GM23338 (cell line): ENCODE data around the gene NEK10. TPM values are rescaled to one million over a fixed set of nuclear protein-coding genes. Genes with fewer than 3 reads are reported as not detected.

ENCODE experiments used
- ATAC-seq: fragments of 200-7000 bp; cut with Tn5 transposase; 3 replicates; pipeline ENCODE4 v1.9.1; 2020
- DNase-seq: peaks from one replicate; pipeline ENCODE4 v3.0.0-alpha.2; 2015; ENCODE audit warnings: low spot score
- H2AFZ ChIP-seq: fragments of 200-600 bp; sonication (generic); 2 replicates; pipeline ENCODE4 v1.8.0; 2016; ENCODE audit warnings: antibody characterized with exemption, mild to moderate bottlenecking, moderate library complexity
- H3F3A ChIP-seq: fragments of 200-600 bp; sonication (generic); replicated peaks from 2 replicates; pipeline ENCODE4 v1.8.0; 2017; ENCODE audit warnings: antibody characterized with exemption, mixed run types, low read depth
- H3K27ac ChIP-seq: fragments of 200-600 bp; sonication (generic); 2 replicates; pipeline ENCODE4 v1.6.1; 2016; ENCODE audit warnings: low read depth
- H3K27me3 ChIP-seq: fragments of 200-600 bp; sonication (generic); 2 replicates; pipeline ENCODE4 v1.8.0; 2016; ENCODE audit warnings: mild to moderate bottlenecking, mixed run types, moderate library complexity; ENCODE audit not compliant: insufficient read depth
- H3K36me3 ChIP-seq: fragments of 200-600 bp; sonication (generic); 2 replicates; pipeline ENCODE4 v1.8.0; 2016; ENCODE audit warnings: mild to moderate bottlenecking; ENCODE audit not compliant: insufficient read depth
- H3K4me1 ChIP-seq: fragments of 200-600 bp; sonication (generic); 2 replicates; pipeline ENCODE4 v1.8.0; 2016; ENCODE audit warnings: mild to moderate bottlenecking, moderate library complexity; ENCODE audit not compliant: insufficient read depth
- H3K4me2 ChIP-seq: fragments of 200-600 bp; sonication (generic); 2 replicates; pipeline ENCODE4 v1.7.1; 2017; ENCODE audit warnings: mixed run types
- H3K4me3 ChIP-seq: fragments of 200-600 bp; sonication (generic); 2 replicates; pipeline ENCODE4 v1.6.1; 2016; ENCODE audit warnings: mixed run types
- H3K79me2 ChIP-seq: fragments of 200-600 bp; sonication (generic); replicated peaks from 2 replicates; pipeline ENCODE4 v1.8.0; 2017; ENCODE audit warnings: mild to moderate bottlenecking; ENCODE audit not compliant: insufficient read depth
- H3K9me2 ChIP-seq: fragments of 200-600 bp; sonication (generic); 2 replicates; pipeline ENCODE4 v1.8.0; 2017; ENCODE audit not compliant: insufficient read depth
- H4K20me1 ChIP-seq: fragments of 200-600 bp; sonication (generic); replicated peaks from 2 replicates; pipeline ENCODE4 v1.8.0; 2017; ENCODE audit warnings: mild to moderate bottlenecking; ENCODE audit not compliant: insufficient read depth
- H3K27ac Mint-ChIP-seq: 2 replicates; pipeline ENCODE4 v1.8.0; 2020; ENCODE audit warnings: inconsistent platforms, mild to moderate bottlenecking, moderate library complexity, mixed read lengths
- H3K27me3 Mint-ChIP-seq: 3 replicates; pipeline ENCODE4 v1.8.0; 2022; ENCODE audit warnings: low read depth, mild to moderate bottlenecking, moderate library complexity, mixed read lengths, inconsistent platforms; ENCODE audit not compliant: insufficient read depth, poor library complexity
- H3K36me3 Mint-ChIP-seq: 3 replicates; pipeline ENCODE4 v1.8.0; 2021; ENCODE audit warnings: low read depth, mild to moderate bottlenecking, inconsistent platforms, moderate library complexity, mixed read lengths
- H3K4me1 Mint-ChIP-seq: 3 replicates; pipeline ENCODE4 v1.8.0; 2020; ENCODE audit warnings: mild to moderate bottlenecking, inconsistent platforms, mixed read lengths
- H3K4me3 Mint-ChIP-seq: 3 replicates; pipeline ENCODE4 v1.8.0; 2021; ENCODE audit warnings: moderate library complexity, mild to moderate bottlenecking, inconsistent platforms, mixed read lengths
- H3K9me3 Mint-ChIP-seq: 3 replicates; pipeline ENCODE4 v1.8.0; 2020; ENCODE audit warnings: moderate library complexity, mild to moderate bottlenecking, inconsistent platforms, mixed read lengths
- CREB1 ChIP-seq: fragments of 250-450 bp; sonication (Bioruptor Pico); IDR thresholded peaks from 2 replicates; pipeline ENCODE4 v1.5.0; 2020; ENCODE audit warnings: low read depth, mild to moderate bottlenecking, moderate library complexity
- CTCF ChIP-seq, 2 experiments: fragments of 200-600 bp in 1 of 2; sonication (generic) in 1 of 2; conservative IDR thresholded peaks; 2 replicates each; pipeline versions ENCODE4 v1.5.1 to v1.6.1; 2016 to 2017; ENCODE audit warnings: antibody characterized with exemption in 2 of 2, low read depth in 2 of 2, mild to moderate bottlenecking in 2 of 2, moderate library complexity in 1 of 2
- ETS1 ChIP-seq: IDR thresholded peaks from 2 replicates; pipeline ENCODE4 v1.6.1; 2016; ENCODE audit warnings: antibody characterized with exemption
- EZH2 ChIP-seq: fragments of 200-600 bp; sonication (generic); IDR thresholded peaks from one replicate; pipeline ENCODE4 v1.8.0; 2017; ENCODE audit warnings: antibody characterized with exemption, mild to moderate bottlenecking, low read depth; ENCODE audit not compliant: unreplicated experiment
- EZH2phosphoT487 ChIP-seq: fragments of 200-600 bp; sonication (generic); IDR thresholded peaks from one replicate; pipeline ENCODE4 v1.8.1; 2018; ENCODE audit warnings: antibody characterized with exemption; ENCODE audit not compliant: unreplicated experiment
- JUNB ChIP-seq: IDR thresholded peaks from one replicate; pipeline ENCODE4 v1.6.1; 2016; ENCODE audit warnings: antibody characterized with exemption; ENCODE audit not compliant: unreplicated experiment
- NANOG ChIP-seq: IDR thresholded peaks from 2 replicates; pipeline ENCODE4 v1.6.1; 2016; ENCODE audit warnings: antibody characterized with exemption, borderline replicate concordance
- POLR2AphosphoS5 ChIP-seq: IDR thresholded peaks from 2 replicates; pipeline ENCODE4 v1.6.1; 2016; ENCODE audit warnings: antibody characterized with exemption, low read depth
- REST ChIP-seq: IDR thresholded peaks from one replicate; pipeline ENCODE4 v1.6.1; 2018; ENCODE audit warnings: antibody characterized with exemption; ENCODE audit not compliant: unreplicated experiment
- STAT1 ChIP-seq: IDR thresholded peaks from one replicate; pipeline ENCODE4 v1.6.1; 2016; ENCODE audit warnings: antibody characterized with exemption; ENCODE audit not compliant: unreplicated experiment
- ZNF114 ChIP-seq: fragments of 250-450 bp; sonication (Bioruptor Pico); IDR thresholded peaks from 2 replicates; pipeline ENCODE4 v1.5.0; 2020; ENCODE audit warnings: mild to moderate bottlenecking, moderate library complexity
- ZNF331 ChIP-seq: fragments of 250-450 bp; sonication (Bioruptor Pico); IDR thresholded peaks from 2 replicates; pipeline ENCODE4 v1.5.0; 2020; ENCODE audit warnings: low read depth, mild to moderate bottlenecking, moderate library complexity
- ZNF462 ChIP-seq: fragments of 250-450 bp; sonication (Bioruptor Pico); IDR thresholded peaks from 2 replicates; pipeline ENCODE4 v1.5.0; 2020; ENCODE audit warnings: mild to moderate bottlenecking, moderate library complexity
- polyA plus RNA-seq: library from polyadenylated mRNA; unstranded; fragments of >200 nt; fragmentation: Nextera tagmentation; extraction: Ambion mirVana; gene quantifications from 2 replicates; pipeline ENCODE4 v1.2.1, GENCODE V29; 2016
- total RNA-seq: library from RNA; depleted of rRNA; stranded (reverse); fragments of >200 nt; shearing (Covaris generic); gene quantifications from 2 replicates; pipeline ENCODE4 v1.2.3, GENCODE V29; 2014

Gene NEK10
- total and polyA plus RNA-seq, 2 experiments from 2014 or later = 0.55 to 2.0 TPM

GRCh38 chr3:27366062-27366591, 3.1 kb downstream of the NEK10 start:
- Mint-ChIP-seq H3K9me3 (no peaks in the 10 kb centered on the region; the same call in 2 of the 3 replicates), H3K4me3 (no peak overlapping the region), H3K27ac (no peak overlapping the region), H3K36me3 (no peaks in the 10 kb centered on the region), H3K27me3 (peaks cover 15% of the 10 kb centered on the region), H3K4me1 (peaks cover 8% of the 10 kb centered on the region; the same call in 2 of the 3 replicates)
- H3F3A ChIP-seq = no peaks in the 10 kb centered on the region
- H3K79me2 ChIP-seq = no peaks in the 10 kb centered on the region
- H3K4me1 ChIP-seq = peaks cover 4% of the 10 kb centered on the region; the same call in 1 of the 2 replicates
- DNase-seq (no peak), ATAC-seq (no peak)
- H3K27ac ChIP-seq = no peak overlapping the region
- no peak overlapping the region for H3K4me3 ChIP-seq
- no peaks in the 10 kb centered on the region for H3K36me3 ChIP-seq
- H4K20me1 ChIP-seq = no peaks in the 10 kb centered on the region
- H3K9me2 ChIP-seq = no peaks in the 10 kb centered on the region
- H3K4me2 ChIP-seq = no peak overlapping the region
- TF ChIP-seq POLR2AphosphoS5 = no peak
- no peak for TF ChIP-seq JUNB
- TF ChIP-seq ZNF462 = no peak
- no peak for TF ChIP-seq CREB1
- no peak for TF ChIP-seq CTCF (conservative IDR thresholded peaks at IDR 0.05; ENCODE audit: low read depth in 2 of 2)
- TF ChIP-seq ZNF114 (CRISPR knock-in tag) = no peak
- no peak for TF ChIP-seq ZNF331
- no peak for TF ChIP-seq ETS1
- no peak for TF ChIP-seq NANOG
- TF ChIP-seq EZH2phosphoT487 = no peak
- no peak for TF ChIP-seq STAT1
- TF ChIP-seq EZH2 = no peak
- TF ChIP-seq REST = no peak
- H3K27me3 ChIP-seq = no peaks in the 10 kb centered on the region
- H2AFZ ChIP-seq = no peak overlapping the region
